HG03196 (cell line): Measurements from ENCODE around the gene TAS2R20.

ENCODE experiments used
- ATAC-seq: cut with Tn5 transposase; IDR thresholded peaks from one replicate; pipeline ENCODE4 v1.9.1; 2021; ENCODE audit not compliant: unreplicated experiment

The TAS2R20 gene

GRCh38 chr12:10960211-10960610 is 37.9 kb downstream of the TAS2R20 start:
- ATAC-seq = no peak

- ATAC-seq = no peak
Observed at GRCh38 chr12:10959804-10960203, 38.3 kb downstream of the TAS2R20 start.

GRCh38 chr12:10957741-10958140 is 40.4 kb downstream of the TAS2R20 start:
- no peak for ATAC-seq

- no peak for ATAC-seq
Observed at GRCh38 chr12:10956085-10956484, 42.0 kb downstream of the TAS2R20 start.

GRCh38 chr12:10952645-10953044 is 45.5 kb downstream of the TAS2R20 start:
- ATAC-seq = no peak
